Measurements from ENCODE around the gene EMC1.
"Not testable (repeated sequence)": the region's sequence is repeated elsewhere in the genome, so short reads cannot be mapped to it uniquely, and the experiment has no call there.

The EMC1 gene

GRCh38 chr1:19262047-19262446 is 10.7 kb upstream of the EMC1 start:
- in situ Hi-C loops (cut with HindIII; ENCODE audit: low sequenced_read_pairs) = no loop called here

GRCh38 chr1:19260211-19261138 is 9.2 kb upstream of the EMC1 start:
- in situ Hi-C loops (cut with HindIII; ENCODE audit: low sequenced_read_pairs) = no loop called here

- in situ Hi-C loops (cut with HindIII; ENCODE audit: low sequenced_read_pairs) = loop anchor here (5.0 kb wide), 1 partner anchor 69 kb away; no protein-coding TSS in a partner anchor
Observed at GRCh38 chr1:19258353-19258752, 7.0 kb upstream of the EMC1 start.

- in situ Hi-C loops (cut with HindIII; ENCODE audit: low sequenced_read_pairs) = loop anchor here (5.0 kb wide), 1 partner anchor 70 kb away; no protein-coding TSS in a partner anchor
Observed at GRCh38 chr1:19257178-19257914, 6.0 kb upstream of the EMC1 start.

GRCh38 chr1:19256301-19256700 is 5.0 kb upstream of the EMC1 start:
- in situ Hi-C loops (cut with HindIII; ENCODE audit: low sequenced_read_pairs) = loop anchor here (5.0 kb wide), 1 partner anchor 71 kb away; no protein-coding TSS in a partner anchor

DNA sequence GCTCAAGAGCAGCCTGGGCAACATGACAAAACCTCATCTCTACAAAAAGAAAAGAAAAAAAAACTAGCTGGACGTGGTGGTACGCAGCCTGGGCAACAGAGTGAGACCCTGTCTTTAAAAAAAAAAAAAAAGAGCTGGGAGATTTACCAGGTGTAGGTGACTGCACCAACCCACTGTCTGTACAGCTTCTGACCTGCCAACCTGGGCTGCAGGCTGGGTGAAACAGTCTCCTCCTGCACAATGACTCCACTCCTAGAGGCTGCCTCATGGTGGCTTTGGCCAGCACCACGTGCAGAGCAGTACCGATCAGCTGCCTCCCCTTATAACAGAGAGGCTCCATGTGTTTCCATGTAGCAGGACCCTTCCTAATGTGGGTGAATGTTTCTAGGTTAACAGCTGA is 4.0 kb upstream of the EMC1 start:
- in situ Hi-C loops (cut with HindIII; ENCODE audit: low sequenced_read_pairs) = loop anchor here (5.0 kb wide), 1 partner anchor 72 kb away; no protein-coding TSS in a partner anchor

GRCh38 chr1:19254416-19254815 is 3.1 kb upstream of the EMC1 start:
- in situ Hi-C loops (cut with HindIII; ENCODE audit: low sequenced_read_pairs) = no loop called here

GRCh38 chr1:19250629-19251304 is 557 bp downstream of the EMC1 start:
- in situ Hi-C loops (cut with HindIII; ENCODE audit: low sequenced_read_pairs) = no loop called here

DNA sequence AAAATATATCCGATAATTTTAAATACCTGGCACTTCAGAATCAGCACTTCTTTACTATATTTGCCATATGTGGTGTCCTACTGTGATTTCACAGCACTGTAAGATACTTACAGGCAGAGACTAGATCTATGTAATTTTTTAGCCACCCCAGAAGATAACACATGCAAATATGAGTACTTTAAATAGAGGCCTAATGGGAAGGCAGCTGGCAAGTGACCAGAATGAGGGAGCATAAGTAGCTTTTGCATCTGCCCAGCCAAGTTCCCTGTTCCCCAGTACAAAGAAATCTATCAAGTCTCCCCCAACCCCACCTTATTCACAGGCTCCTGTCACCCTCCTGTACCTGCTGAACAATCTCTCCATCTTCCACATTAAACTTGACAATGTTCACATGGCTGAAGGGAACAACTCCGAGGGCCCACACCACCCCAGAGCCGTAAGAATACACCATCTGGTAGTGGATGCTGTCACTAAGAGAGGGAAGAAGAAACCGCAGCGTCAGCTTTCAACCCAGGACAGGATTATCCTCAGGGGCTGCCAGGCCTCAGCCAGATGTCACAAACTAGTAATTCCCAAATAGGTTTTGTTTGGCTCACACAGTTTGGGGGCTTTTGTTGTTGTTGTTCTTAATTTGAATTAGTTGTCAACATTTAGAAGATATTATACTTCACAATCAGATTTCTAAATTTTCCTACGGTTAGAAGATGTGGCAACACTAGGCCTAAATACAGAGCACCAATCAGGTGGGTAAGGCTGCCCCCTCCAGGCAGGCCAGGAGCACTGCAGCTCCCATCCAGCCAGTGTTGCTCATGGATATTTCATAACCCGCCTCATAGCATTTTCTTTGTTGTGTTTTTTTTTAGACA is 10.4 kb downstream of the EMC1 start:
- in situ Hi-C loops (cut with HindIII; ENCODE audit: low sequenced_read_pairs) = no loop called here

DNA sequence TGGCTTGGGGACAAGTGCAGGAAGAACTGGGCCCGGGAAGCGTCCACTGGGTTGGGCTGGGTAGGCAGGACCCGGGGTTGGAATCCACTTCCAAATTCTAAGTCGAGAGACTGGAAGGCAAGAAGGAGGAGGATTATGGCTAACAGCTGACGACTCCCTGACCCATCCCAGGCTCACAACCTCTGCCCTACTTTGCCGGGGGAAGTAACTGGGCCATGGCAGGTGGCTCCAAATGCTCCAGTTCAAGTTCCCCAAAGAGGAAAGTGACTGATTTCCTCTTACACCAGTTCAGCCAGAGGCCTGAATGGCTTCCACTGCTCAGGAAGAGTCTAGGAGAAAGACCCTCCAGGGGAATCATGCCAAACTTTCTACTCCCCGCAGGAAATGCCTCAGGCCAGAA is 11.4 kb downstream of the EMC1 start:
- in situ Hi-C loops (cut with HindIII; ENCODE audit: low sequenced_read_pairs) = no loop called here

DNA sequence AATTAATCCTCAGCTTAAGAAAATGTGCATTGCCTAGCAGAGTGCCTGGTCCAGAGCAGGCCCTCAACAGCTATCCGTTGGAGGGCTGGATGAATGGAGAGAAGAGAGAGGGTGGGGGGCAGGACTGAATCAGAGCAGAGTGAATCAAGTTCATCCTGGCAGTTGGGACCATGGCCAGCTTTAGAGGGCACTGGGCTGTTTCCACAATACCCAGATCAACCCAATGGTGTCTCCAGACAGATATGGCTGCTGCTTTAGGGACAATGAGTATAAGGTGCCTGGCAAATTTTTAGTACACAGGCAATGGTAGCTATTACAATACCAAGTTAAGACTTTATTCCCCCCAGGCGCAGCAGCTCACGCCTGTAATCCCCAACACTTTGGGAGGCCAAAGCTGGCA is 17.1 kb downstream of the EMC1 start:
- in situ Hi-C loops (cut with HindIII; ENCODE audit: low sequenced_read_pairs) = no loop called here

DNA sequence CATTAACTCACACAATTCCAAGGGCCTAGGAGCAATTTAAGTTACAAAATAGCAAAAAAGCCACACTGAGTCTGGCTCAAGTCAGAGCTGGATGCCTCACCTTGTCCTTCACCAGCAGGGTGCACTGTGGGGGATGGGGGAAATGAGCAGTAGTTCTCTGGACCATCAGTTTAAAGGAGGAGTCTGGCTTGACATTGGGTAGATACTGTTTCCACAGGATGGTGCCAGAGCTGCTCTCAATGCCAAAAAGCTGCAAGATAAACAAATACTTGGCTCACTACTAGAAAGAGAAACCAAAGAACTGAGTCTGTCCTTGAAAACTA is 18.8 kb downstream of the EMC1 start:
- in situ Hi-C loops (cut with HindIII; ENCODE audit: low sequenced_read_pairs) = no loop called here

GRCh38 chr1:19231736-19232523 is 19.4 kb downstream of the EMC1 start:
- in situ Hi-C loops (cut with HindIII; ENCODE audit: low sequenced_read_pairs) = not testable (repeated sequence)

DNA sequence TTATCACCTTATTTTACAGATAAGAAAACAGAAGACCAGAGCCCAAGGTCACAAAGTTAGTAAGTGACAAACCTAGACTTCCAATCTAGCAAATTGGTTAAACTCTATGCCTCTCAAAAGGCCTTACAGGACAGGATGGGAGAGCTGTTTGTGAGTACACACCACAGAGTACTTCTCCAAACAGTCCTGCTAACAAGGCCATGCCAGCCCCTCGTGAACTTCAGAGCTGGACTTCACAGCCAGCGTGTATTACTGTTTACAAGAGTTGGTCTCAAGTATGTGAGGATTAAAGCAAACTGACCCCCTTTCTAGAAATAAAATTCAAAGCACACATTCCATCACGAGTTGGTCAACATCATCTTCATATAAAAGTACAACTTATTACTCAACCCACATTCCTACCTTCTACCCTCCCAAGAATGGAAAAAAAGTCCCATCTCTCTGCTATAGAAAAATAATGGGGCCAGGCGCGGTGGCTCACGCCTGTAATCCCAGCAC is 21.4 kb downstream of the EMC1 start:
- in situ Hi-C loops (cut with HindIII; ENCODE audit: low sequenced_read_pairs) = no loop called here

DNA sequence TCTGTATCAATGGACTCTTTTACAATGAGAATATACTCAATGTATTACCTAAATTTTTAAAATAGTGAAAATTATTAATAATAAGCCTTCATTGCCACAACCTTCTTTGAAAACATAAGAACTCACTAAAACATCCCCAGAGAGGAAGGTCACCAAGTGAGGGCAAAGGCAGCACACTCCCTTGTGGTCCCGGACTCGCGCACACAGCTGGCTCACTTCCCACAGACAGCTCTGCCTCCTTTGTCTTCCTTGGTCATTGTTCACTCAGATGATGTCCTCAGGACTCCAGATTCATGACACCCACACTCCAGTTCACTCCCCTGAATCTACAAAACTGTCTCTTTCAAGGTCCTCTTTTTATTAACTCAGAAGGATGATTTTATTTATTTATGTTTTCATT is 22.1 kb downstream of the EMC1 start:
- in situ Hi-C loops (cut with HindIII; ENCODE audit: low sequenced_read_pairs) = no loop called here

GRCh38 chr1:19222979-19223824 is 28.1 kb downstream of the EMC1 start:
- in situ Hi-C loops (cut with HindIII; ENCODE audit: low sequenced_read_pairs) = no loop called here

- in situ Hi-C loops (cut with HindIII; ENCODE audit: low sequenced_read_pairs) = no loop called here
Observed at GRCh38 chr1:19222573-19222972, 28.8 kb downstream of the EMC1 start.

- in situ Hi-C loops (cut with HindIII; ENCODE audit: low sequenced_read_pairs) = no loop called here
Observed at GRCh38 chr1:19220991-19221390, 30.3 kb downstream of the EMC1 start.

Measured in endothelial cell of hepatic sinusoid (primary cell).